Rectal smooth muscle tissue (tissue), 1 donor: ENCODE data around the gene MSH6.

Source experiments
- H3K27ac ChIP-seq: one replicate; pipeline ENCODE4 v1.7.0; 2013; ENCODE audit warnings: low read depth, low read length, inconsistent platforms
- H3K27me3 ChIP-seq: one replicate; pipeline ENCODE4 v1.7.0; 2013; ENCODE audit warnings: low read length; ENCODE audit not compliant: control insufficient read depth, insufficient read depth
- H3K36me3 ChIP-seq: one replicate; pipeline ENCODE4 v1.7.0; 2013; ENCODE audit warnings: low read length; ENCODE audit not compliant: control insufficient read depth, insufficient read depth
- H3K4me1 ChIP-seq: one replicate; pipeline ENCODE4 v1.7.0; 2013; ENCODE audit warnings: low read length; ENCODE audit not compliant: control insufficient read depth, insufficient read depth
- H3K4me3 ChIP-seq: one replicate; pipeline ENCODE4 v1.7.0; 2013; ENCODE audit warnings: low read length
- H3K9ac ChIP-seq: one replicate; pipeline ENCODE4 v1.7.0; 2013; ENCODE audit warnings: low read length

The MSH6 gene

GRCh38 chr2:47796090-47796697 is 13.2 kb downstream of the MSH6 start:
- Histone ChIP-seq H3K36me3 (peaks cover 17% of the 10 kb centered on the region), H3K27ac (no peak overlapping the region), H3K4me1 (no peaks in the 10 kb centered on the region), H3K27me3 (no peaks in the 10 kb centered on the region), H3K9ac (no peak overlapping the region), H3K4me3 (no peak overlapping the region)

- Histone ChIP-seq H3K4me1 (no peaks in the 10 kb centered on the region), H3K9ac (no peak overlapping the region), H3K4me3 (no peak overlapping the region), H3K36me3 (peaks cover 31% of the 10 kb centered on the region), H3K27me3 (no peaks in the 10 kb centered on the region), H3K27ac (no peak overlapping the region)
Observed at GRCh38 chr2:47798631-47799030, 15.7 kb downstream of the MSH6 start.

- peaks cover 33% of the 10 kb centered on the region for H3K36me3 ChIP-seq
Observed at GRCh38 chr2:47799031-47799609, 16.2 kb downstream of the MSH6 start.

DNA sequence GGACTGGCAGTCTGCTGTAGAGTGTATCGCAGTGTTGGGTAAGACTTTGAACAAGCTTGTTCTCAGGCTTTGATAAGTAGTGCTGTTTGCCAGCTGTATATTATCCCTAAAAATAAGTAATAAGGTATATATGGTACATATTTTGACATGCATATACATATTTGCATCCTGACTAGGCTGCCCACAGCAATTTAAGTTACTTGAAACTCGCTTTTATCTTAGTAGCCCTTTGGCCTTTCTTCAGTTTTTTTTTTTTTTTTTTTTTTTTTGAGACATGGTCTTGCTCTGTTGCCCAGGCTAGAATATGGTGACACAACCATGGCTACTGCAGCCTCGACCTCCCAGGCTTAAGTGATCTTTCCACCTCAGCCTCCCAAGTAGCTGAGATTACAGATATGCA is 18.2 kb downstream of the MSH6 start:
- H3K27me3 ChIP-seq, result no peaks in the 10 kb centered on the region
- H3K36me3 ChIP-seq, result peaks cover 36% of the 10 kb centered on the region
- H3K4me3 ChIP-seq, result no peak overlapping the region
- H3K9ac ChIP-seq, result no peak overlapping the region
- H3K4me1 ChIP-seq, result no peaks in the 10 kb centered on the region
- no peak overlapping the region for H3K27ac ChIP-seq

More at GRCh38 chr2:47799031-47799609, 16.2 kb downstream of the MSH6 start:
- Histone ChIP-seq H3K4me1 (no peaks in the 10 kb centered on the region), H3K27ac (no peak overlapping the region), H3K9ac (no peak overlapping the region), H3K4me3 (no peak overlapping the region), H3K27me3 (no peaks in the 10 kb centered on the region)

GRCh38 chr2:47803363-47803762 is 20.4 kb downstream of the MSH6 start:
- Histone ChIP-seq H3K36me3 (peaks cover 39% of the 10 kb centered on the region), H3K4me1 (no peaks in the 10 kb centered on the region), H3K27ac (no peak overlapping the region), H3K27me3 (no peaks in the 10 kb centered on the region), H3K9ac (no peak overlapping the region), H3K4me3 (no peak overlapping the region)

GRCh38 chr2:47803770-47804169 is 20.8 kb downstream of the MSH6 start:
- Histone ChIP-seq H3K27ac (no peak overlapping the region), H3K9ac (no peak overlapping the region), H3K36me3 (peaks cover 41% of the 10 kb centered on the region), H3K4me1 (no peaks in the 10 kb centered on the region), H3K27me3 (no peaks in the 10 kb centered on the region), H3K4me3 (no peak overlapping the region)

DNA sequence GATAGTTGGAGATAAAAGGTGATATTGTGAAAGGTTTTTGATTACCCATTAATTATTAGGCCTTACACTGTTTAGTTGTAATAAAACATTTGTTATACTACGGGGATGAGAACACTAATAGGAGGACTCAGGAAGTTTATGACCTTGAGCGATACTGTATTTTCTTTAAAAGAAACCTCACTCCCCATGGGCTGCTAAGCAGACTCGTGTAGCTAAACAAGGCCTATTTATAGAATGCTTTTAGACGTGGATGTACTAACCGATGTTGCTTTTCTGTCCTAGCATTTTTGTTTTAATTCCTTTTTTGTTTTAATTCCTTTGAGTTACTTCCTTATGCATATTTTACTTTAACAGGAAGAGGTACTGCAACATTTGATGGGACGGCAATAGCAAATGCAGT is 22.9 kb downstream of the MSH6 start:
- Histone ChIP-seq H3K27me3 (no peaks in the 10 kb centered on the region), H3K36me3 (peaks cover 34% of the 10 kb centered on the region), H3K9ac (no peak overlapping the region), H3K27ac (no peak overlapping the region), H3K4me3 (no peak overlapping the region), H3K4me1 (no peaks in the 10 kb centered on the region)

GRCh38 chr2:47808614-47809013 is 25.7 kb downstream of the MSH6 start:
- Histone ChIP-seq H3K9ac (no peak overlapping the region), H3K36me3 (peaks cover 22% of the 10 kb centered on the region), H3K4me1 (peaks cover 3% of the 10 kb centered on the region), H3K4me3 (no peak overlapping the region), H3K27me3 (no peaks in the 10 kb centered on the region), H3K27ac (no peak overlapping the region)

DNA sequence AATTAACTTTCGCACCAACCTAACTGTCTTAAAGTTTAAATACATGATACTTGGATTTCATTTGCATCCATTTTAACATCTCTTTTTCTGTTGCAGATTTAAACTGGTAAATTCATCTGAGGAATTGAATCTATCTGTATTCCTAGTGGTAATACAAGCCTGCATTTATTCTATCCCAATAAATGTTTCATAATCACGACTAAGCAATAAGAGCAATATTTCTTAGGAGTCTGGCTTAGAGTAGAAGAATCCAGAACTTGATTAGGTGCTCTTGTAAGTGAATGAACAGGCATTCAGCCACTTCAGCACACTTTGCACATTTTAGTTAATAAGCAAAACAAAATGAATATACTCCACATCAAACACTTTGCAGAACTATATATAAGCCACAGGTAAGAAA is 27.0 kb downstream of the MSH6 start:
- H3K4me3 ChIP-seq, result no peak overlapping the region
- H3K4me1 ChIP-seq, result peaks cover 3% of the 10 kb centered on the region
- H3K27ac ChIP-seq, result no peak overlapping the region
- no peak overlapping the region for H3K9ac ChIP-seq
- peaks cover 20% of the 10 kb centered on the region for H3K36me3 ChIP-seq
- no peaks in the 10 kb centered on the region for H3K27me3 ChIP-seq

- Histone ChIP-seq H3K27me3 (no peaks in the 10 kb centered on the region), H3K4me3 (no peak overlapping the region), H3K9ac (no peak overlapping the region), H3K4me1 (peaks cover 3% of the 10 kb centered on the region), H3K36me3 (peaks cover 19% of the 10 kb centered on the region), H3K27ac (no peak overlapping the region)
Observed at GRCh38 chr2:47810850-47811249, 27.9 kb downstream of the MSH6 start.

DNA sequence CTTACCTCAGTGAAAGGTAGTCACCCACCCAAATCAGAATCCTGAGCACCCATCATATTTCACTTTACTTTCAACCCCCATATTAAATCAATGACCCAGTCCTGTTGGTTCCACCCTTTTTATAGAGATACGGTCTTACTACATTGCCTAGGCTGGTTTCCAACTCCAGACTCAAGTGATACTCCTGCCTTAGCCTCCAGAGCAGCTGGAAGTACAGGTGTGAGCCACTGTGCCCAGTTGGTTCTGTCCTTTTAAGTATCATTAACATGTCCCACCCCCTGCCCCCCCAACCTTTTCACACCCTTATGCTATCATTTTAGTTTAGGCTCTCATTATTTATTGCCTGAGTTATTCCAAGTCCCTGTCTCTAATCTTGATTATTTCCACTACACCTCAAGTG is 28.7 kb downstream of the MSH6 start:
- H3K36me3 ChIP-seq, result peaks cover 13% of the 10 kb centered on the region
- H3K4me3 ChIP-seq, result no peak overlapping the region
- no peak overlapping the region for H3K27ac ChIP-seq
- H3K27me3 ChIP-seq, result no peaks in the 10 kb centered on the region
- peaks cover 3% of the 10 kb centered on the region for H3K4me1 ChIP-seq
- no peak overlapping the region for H3K9ac ChIP-seq

- Histone ChIP-seq H3K9ac (no peak overlapping the region), H3K4me1 (peaks cover 3% of the 10 kb centered on the region), H3K27me3 (no peaks in the 10 kb centered on the region), H3K27ac (no peak overlapping the region), H3K4me3 (no peak overlapping the region), H3K36me3 (peaks cover 27% of the 10 kb centered on the region)
Observed at GRCh38 chr2:47815764-47816163, 32.8 kb downstream of the MSH6 start.

GRCh38 chr2:47818777-47819176 is 35.8 kb downstream of the MSH6 start:
- Histone ChIP-seq H3K36me3 (peaks cover 25% of the 10 kb centered on the region), H3K9ac (no peak overlapping the region), H3K4me3 (no peak overlapping the region), H3K4me1 (no peaks in the 10 kb centered on the region), H3K27ac (no peak overlapping the region), H3K27me3 (no peaks in the 10 kb centered on the region)
